Kidney glomerular epithelial cell (primary cell): ENCODE data around the gene TSPY8.
"Not testable (repeated sequence)": the region's sequence is repeated elsewhere in the genome, so short reads cannot be mapped to it uniquely, and the experiment has no call there.

ENCODE experiments used
- DNase-seq: peaks from one replicate; lab custom pipeline; 2025; lab: John Stamatoyannopoulos, UW

TSPY8 gene, protein sequence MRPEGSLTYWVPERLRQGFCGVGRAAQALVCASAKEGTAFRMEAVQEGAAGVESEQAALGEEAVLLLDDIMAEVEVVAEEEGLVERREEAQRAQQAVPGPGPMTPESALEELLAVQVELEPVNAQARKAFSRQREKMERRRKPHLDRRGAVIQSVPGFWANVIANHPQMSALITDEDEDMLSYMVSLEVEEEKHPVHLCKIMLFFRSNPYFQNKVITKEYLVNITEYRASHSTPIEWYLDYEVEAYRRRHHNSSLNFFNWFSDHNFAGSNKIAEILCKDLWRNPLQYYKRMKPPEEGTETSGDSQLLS

DNA sequence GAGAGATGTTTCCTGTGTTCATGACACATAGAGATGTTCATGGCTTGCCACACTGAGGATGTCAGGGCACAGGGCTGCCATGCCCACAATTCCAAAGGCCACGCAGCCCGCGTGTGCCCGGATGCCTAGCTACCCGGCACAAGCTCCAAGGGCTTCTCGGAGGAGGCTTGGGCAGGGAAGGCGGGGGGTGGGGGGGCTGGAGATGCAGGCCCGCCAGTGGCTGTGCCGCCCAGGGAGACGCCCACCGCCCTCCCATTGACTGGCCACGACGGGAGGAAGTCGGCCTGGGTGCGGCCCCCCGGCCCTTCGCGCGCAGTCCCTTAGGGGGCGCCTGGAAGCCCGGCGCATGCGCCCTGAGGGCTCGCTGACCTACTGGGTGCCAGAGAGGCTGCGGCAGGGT lies at the start of gene TSPY8:
Gene TSPY8, plus strand, starts transcription at position 301 of the 400 bp plus-strand sequence. Its CDS starts 46 bp downstream, at position 347.
- DNase-seq = not testable (repeated sequence)

DNA sequence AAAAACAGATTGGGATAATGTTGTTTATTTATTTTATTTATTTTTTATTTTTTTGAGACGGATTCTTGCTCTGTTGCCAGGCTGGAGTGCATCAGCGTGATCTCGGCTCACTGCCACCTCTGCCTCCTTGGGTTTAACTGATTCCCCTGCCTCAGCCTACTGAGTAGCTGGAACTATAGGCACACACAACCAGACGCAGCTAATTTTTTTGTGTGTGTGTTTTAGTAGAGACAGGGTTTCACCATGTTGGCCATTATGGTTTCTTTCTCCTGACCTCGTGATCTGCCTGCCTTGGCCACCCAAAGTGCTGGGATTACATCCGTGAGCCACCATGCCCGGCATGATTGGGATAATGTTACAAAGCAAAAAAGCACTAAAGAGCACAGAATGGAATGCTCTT lies 36.6 kb upstream of the TSPY8 start:
- DNase-seq = no peak

DNA sequence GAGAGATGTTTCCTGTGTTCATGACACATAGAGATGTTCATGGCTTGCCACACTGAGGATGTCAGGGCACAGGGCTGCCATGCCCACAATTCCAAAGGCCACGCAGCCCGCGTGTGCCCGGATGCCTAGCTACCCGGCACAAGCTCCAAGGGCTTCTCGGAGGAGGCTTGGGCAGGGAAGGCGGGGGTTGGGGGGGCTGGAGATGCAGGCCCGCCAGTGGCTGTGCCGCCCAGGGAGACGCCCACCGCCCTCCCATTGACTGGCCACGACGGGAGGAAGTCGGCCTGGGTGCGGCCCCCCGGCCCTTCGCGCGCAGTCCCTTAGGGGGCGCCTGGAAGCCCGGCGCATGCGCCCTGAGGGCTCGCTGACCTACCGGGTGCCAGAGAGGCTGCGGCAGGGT lies 20.4 kb upstream of the TSPY8 start, which contains the start of gene TSPY4:
Gene TSPY4, plus strand, starts transcription at position 301 of the 400 bp plus-strand sequence. Its CDS starts 46 bp downstream, at position 347.
- DNase-seq = not testable (repeated sequence)

DNA sequence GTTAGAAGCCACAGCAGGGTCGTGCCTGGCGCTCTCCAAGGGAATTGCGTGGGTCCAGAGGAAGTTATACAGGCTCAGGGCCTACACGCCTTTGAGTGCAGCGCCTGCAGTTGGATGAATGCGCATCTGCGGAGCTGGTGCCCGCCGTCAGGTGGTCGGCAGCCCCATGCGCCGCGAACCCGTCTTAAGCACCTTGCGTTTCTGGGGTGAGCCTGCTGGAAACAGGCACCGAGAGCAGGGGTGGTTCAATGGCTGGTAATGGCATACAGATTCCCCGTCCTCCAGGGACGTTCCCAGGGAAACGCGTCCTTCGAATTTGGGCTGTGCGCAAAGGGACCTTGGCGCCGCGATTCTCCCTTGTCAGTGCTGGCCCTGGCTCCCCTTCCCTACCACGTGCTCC lies 38.9 kb downstream of the TSPY8 start:
- DNase-seq = not testable (repeated sequence)

DNA sequence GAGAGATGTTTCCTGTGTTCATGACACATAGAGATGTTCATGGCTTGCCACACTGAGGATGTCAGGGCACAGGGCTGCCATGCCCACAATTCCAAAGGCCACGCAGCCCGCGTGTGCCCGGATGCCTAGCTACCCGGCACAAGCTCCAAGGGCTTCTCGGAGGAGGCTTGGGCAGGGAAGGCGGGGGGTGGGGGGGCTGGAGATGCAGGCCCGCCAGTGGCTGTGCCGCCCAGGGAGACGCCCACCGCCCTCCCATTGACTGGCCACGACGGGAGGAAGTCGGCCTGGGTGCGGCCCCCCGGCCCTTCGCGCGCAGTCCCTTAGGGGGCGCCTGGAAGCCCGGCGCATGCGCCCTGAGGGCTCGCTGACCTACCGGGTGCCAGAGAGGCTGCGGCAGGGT lies 40.5 kb downstream of the TSPY8 start, which contains the start of gene TSPY3:
Gene TSPY3, plus strand, starts transcription at position 301 of the 400 bp plus-strand sequence. Its CDS starts 46 bp downstream, at position 347.
- not testable (repeated sequence) for DNase-seq
